Adrenal gland (tissue), 19 donors: ENCODE measurements around the gene ANKRD40CL. TPM values are rescaled to one million over a fixed set of nuclear protein-coding genes. Genes with fewer than 3 reads are reported as not detected.
A peak's percentile ranks its signal among the peaks of the same experiment; 100 is the strongest.

ENCODE experiments used
- DNase-seq, 7 donors: peaks; one replicate each; pipeline ENCODE4 v3.0.0-alpha.2; 2019 to 2020
- H3K27ac ChIP-seq, 5 donors: fragments of 200-600 bp; sonication (generic) in 4 of 5; 1 replicate in 3 of 5; 2 replicates in 2 of 5; pipeline versions ENCODE4 v1.5.1 to v1.8.0; 2016 to 2020; ENCODE audit warnings: mild to moderate bottlenecking in 1 of 5
- H3K27me3 ChIP-seq: fragments of 200-600 bp; 2 replicates; pipeline ENCODE4 v1.8.0; 2021
- H3K36me3 ChIP-seq, 2 donors: fragments of 200-600 bp; replicated peaks in 1 of 2; 1 replicate in 1 of 2; 2 replicates in 1 of 2; pipeline versions ENCODE4 v1.5.1 to v1.8.0; 2018 to 2022
- H3K4me1 ChIP-seq, 2 donors: fragments of 200-600 bp; replicated peaks in 1 of 2; 1 replicate in 1 of 2; 2 replicates in 1 of 2; pipeline versions ENCODE4 v1.5.1 to v1.8.0; 2018 to 2021
- H3K4me3 ChIP-seq, 4 donors: fragments of 200-600 bp; sonication (generic) in 3 of 4; one replicate each; pipeline ENCODE4 v1.5.1; 2016 to 2018
- H3K9me3 ChIP-seq, 3 donors: fragments of 200-600 bp; sonication (generic) in 1 of 3; replicated peaks in 1 of 3; 1 replicate in 2 of 3; 2 replicates in 1 of 3; pipeline versions ENCODE4 v1.5.1 to v1.8.0; 2016 to 2021
- CTCF ChIP-seq, 6 experiments: fragments of 450-650 bp in 4 of 6; fragments of 200-600 bp in 2 of 6; sonication (generic) in 1 of 6; IDR thresholded peaks; 1 replicate in 5 of 6; 2 replicates in 1 of 6; pipeline versions ENCODE4 v1.5.1 to v1.8.0; 2016 to 2021; ENCODE audit warnings: antibody characterized with exemption in 6 of 6, mild to moderate bottlenecking in 2 of 6, moderate library complexity in 1 of 6
- POLR2A ChIP-seq, 2 donors: fragments of 450-650 bp; IDR thresholded peaks; one replicate each; pipeline ENCODE4 v1.6.1; 2017; ENCODE audit warnings: antibody characterized with exemption in 2 of 2, mild to moderate bottlenecking in 2 of 2, moderate library complexity in 1 of 2
- WGBS, 4 donors: extraction: QIAGEN DNeasy Blood & Tissue Kit in 2 of 4; methylation state at CpG; one replicate each; pipeline versions ENCODE4 v1.1.5 to v1.1.7; 2013 to 2017; 5-methylcytosine and 5-hydroxymethylcytosine counted together
- intact Hi-C, 2 donors: fragments of 100-400 bp; cut with DNase I; formaldehyde crosslinking; loops; one replicate each; pipeline versions ENCODE4 v1.14.1 to v1.15.0; 2022 to 2023
- long read RNA-seq, 10 donors: library from polyadenylated mRNA in 3 of 10; unstranded in 2 of 10; stranded (forward) in 1 of 10; transcript quantifications; one replicate each; pipeline ENCODE4 v2.0.0 and lab custom pipeline, GENCODE V29; 2021 to 2026
- polyA plus RNA-seq, 3 donors: library from polyadenylated mRNA; stranded (reverse); fragments of 200-250 nt in 2 of 3; fragments of 350-450 nt in 1 of 3; fragmentation: Illumina TruSeq in 1 of 3; extraction: RNeasy Lipid Tissue Mini Kit (QIAGEN cat#74804) in 1 of 3; gene quantifications; one replicate each; pipeline ENCODE4 v1.2.3, GENCODE V29; 2013 to 2014
- total RNA-seq, 9 donors: library from RNA; depleted of rRNA in 4 of 9; stranded (reverse); fragments of >200 nt in 4 of 9; fragments of 120-200 nt in 1 of 9; fragmentation: NEBNext Ultra II Directional in 1 of 9; extraction: Animal tissue kit (Norgen Biotek cat#: 25700) in 1 of 9; gene quantifications; one replicate each; pipeline versions ENCODE4 v1.1.0 to v1.2.4, GENCODE V29; 2013 to 2023
- donor health status: healthy with polysubstance abuse.
- donor health status: Bipolar disorder and iron deficiency.
- donor health status: DM: yes; HTN: yes; CAD: no.
- donor health status: DM: no; HTN: no; CAD: no.
- donor health status: DM: no; HTN: no; CAD: no.
- donor health status: DM: yes; HTN: yes; CAD: no.

The ANKRD40CL gene
- total RNA-seq (not detected), polyA plus RNA-seq (not detected)
- long read RNA-seq, donor 1: 0 reads
- long read RNA-seq, donor 2: 0 reads
- long read RNA-seq, donor 3: 0 reads
- long read RNA-seq, donor 4: 0 reads
- long read RNA-seq, donor 5: 0 reads
- long read RNA-seq, donor 6: 0 reads
- long read RNA-seq, donor 7: 0 reads
- long read RNA-seq, donor 8: 0 reads
- long read RNA-seq, donor 9: 0 reads
- long read RNA-seq, donor 10: 0 reads

GRCh38 chr17:50767446-50767845 is at the start of gene ANKRD40CL:
TSS of gene ANKRD40CL (minus strand) at chr17:50767518. CDS start at chr17:50766913, 605 bp downstream.
- no peak within 1 kb of the TSS for H3K27ac ChIP-seq
- H3K27me3 ChIP-seq: no peaks in the 10 kb centered on the region
- H3K9me3 ChIP-seq: no peaks in the 10 kb centered on the region
- H3K4me3 ChIP-seq: no peak within 1 kb of the TSS
- WGBS, 4 donors: 82 to 91% (median 85%) methylated on average over 9 of the region's 9 CpGs
- TF ChIP-seq CTCF (IDR thresholded peaks at IDR 0.05) (no peak), POLR2A (IDR thresholded peaks at IDR 0.05) (no peak)
- peaks cover 0 to 13% of the 10 kb centered on the region in 2 donors for H3K4me1 ChIP-seq
- intact Hi-C loops: no loop called here
- DNase-seq: peak in 2 of 7 donors; percentile 2 to 9
- H3K36me3 ChIP-seq: no peaks in the 10 kb centered on the region

GRCh38 chr17:50816271-50816670 is 49.0 kb upstream of the ANKRD40CL start:
- H3K36me3 ChIP-seq: no peaks in the 10 kb centered on the region
- no peak overlapping the region for H3K27ac ChIP-seq
- no peak for DNase-seq
- H3K27me3 ChIP-seq: no peaks in the 10 kb centered on the region
- H3K4me3 ChIP-seq: no peak overlapping the region
- TF ChIP-seq CTCF (IDR thresholded peaks at IDR 0.05): no peak
- TF ChIP-seq POLR2A (IDR thresholded peaks at IDR 0.05): no peak
- intact Hi-C loops: loop anchor here in 1 of 2 donors (2.0 kb wide), 1 partner anchor 27 kb away; no protein-coding TSS in a partner anchor
- H3K9me3 ChIP-seq: no peaks in the 10 kb centered on the region
- peaks cover 0 to 6% of the 10 kb centered on the region in 2 donors for H3K4me1 ChIP-seq
- WGBS, 4 donors: 72 to 85% (median 77%) methylated on average over 5 of the region's 5 CpGs

- no peak overlapping the region for H3K4me3 ChIP-seq
- no peaks in the 10 kb centered on the region for H3K36me3 ChIP-seq
- TF ChIP-seq POLR2A (IDR thresholded peaks at IDR 0.05): no peak
- TF ChIP-seq CTCF (IDR thresholded peaks at IDR 0.05): no peak
- H3K9me3 ChIP-seq: no peaks in the 10 kb centered on the region
- H3K27me3 ChIP-seq: no peaks in the 10 kb centered on the region
- intact Hi-C loops: loop anchor here in 1 of 2 donors (2.0 kb wide), 1 partner anchor 25 kb away; no protein-coding TSS in a partner anchor
- no peak overlapping the region for H3K27ac ChIP-seq
- 56 to 72% (median 68%) methylated on average over 3 of the region's 3 CpGs for WGBS, 4 donors
- peaks cover 0 to 6% of the 10 kb centered on the region in 2 donors for H3K4me1 ChIP-seq
- no peak for DNase-seq
Observed at GRCh38 chr17:50815400-50815799, 48.1 kb upstream of the ANKRD40CL start.

DNA sequence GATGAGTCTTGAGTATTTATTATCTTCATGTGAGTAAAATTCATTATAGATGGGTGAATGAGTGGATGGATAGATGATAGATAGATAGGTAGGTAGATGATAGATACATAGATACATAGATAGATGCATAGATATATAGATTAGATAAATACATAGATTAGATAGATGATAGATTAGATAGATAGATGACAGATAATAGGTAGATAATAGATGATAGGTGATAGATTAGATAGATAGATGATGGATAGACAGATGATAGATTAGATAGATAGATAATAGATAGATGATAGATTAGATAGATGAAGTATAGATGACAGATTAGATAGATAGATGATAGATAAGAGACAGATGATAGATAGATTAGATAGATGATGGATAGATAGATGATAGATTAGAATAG is 46.3 kb upstream of the ANKRD40CL start:
- Histone ChIP-seq H3K4me3 (no peak overlapping the region), H3K36me3 (no peaks in the 10 kb centered on the region), H3K27ac (no peak overlapping the region), H3K4me1 (peaks cover 0 to 6% of the 10 kb centered on the region in 2 donors), H3K27me3 (no peaks in the 10 kb centered on the region), H3K9me3 (no peaks in the 10 kb centered on the region)
- no peak for TF ChIP-seq CTCF (IDR thresholded peaks at IDR 0.05)
- no peak for TF ChIP-seq POLR2A (IDR thresholded peaks at IDR 0.05)
- intact Hi-C loops: no loop called here
- no peak for DNase-seq
